Measurements from ENCODE around the gene DDX23.

GRCh38 chr12:48810903-48811431 is 41.0 kb downstream of the DDX23 start:
- TF ChIP-seq, protein P1, sequence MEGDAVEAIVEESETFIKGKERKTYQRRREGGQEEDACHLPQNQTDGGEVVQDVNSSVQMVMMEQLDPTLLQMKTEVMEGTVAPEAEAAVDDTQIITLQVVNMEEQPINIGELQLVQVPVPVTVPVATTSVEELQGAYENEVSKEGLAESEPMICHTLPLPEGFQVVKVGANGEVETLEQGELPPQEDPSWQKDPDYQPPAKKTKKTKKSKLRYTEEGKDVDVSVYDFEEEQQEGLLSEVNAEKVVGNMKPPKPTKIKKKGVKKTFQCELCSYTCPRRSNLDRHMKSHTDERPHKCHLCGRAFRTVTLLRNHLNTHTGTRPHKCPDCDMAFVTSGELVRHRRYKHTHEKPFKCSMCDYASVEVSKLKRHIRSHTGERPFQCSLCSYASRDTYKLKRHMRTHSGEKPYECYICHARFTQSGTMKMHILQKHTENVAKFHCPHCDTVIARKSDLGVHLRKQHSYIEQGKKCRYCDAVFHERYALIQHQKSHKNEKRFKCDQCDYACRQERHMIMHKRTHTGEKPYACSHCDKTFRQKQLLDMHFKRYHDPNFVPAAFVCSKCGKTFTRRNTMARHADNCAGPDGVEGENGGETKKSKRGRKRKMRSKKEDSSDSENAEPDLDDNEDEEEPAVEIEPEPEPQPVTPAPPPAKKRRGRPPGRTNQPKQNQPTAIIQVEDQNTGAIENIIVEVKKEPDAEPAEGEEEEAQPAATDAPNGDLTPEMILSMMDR (IDR thresholded peaks at IDR 0.05) = no peak
- TF ChIP-seq POLR2AphosphoS5 (IDR thresholded peaks at IDR 0.05) (peak; percentile 67), EP300 (IDR thresholded peaks at IDR 0.05) (no peak), POLR2A (IDR thresholded peaks at IDR 0.05) (no peak)
